HepG2 (cell line): ENCODE results near the gene AIMP2. TPM values are rescaled to one million over a fixed set of nuclear protein-coding genes. Genes with fewer than 3 reads are reported as not detected.

ENCODE experiments used
- ATAD3A ChIP-seq: sonication (generic); formaldehyde crosslinking; IDR thresholded peaks from 2 replicates; pipeline ENCODE4 v1.4.0; 2020; ENCODE audit warnings: missing genetic modification reagents
- FIP1L1 ChIP-seq: fragments of 200-400 bp; formaldehyde crosslinking; IDR thresholded peaks from 2 replicates; pipeline ENCODE4 v1.6.1; 2018; ENCODE audit warnings: low read depth, mild to moderate bottlenecking, low read length, moderate library complexity, borderline replicate concordance; ENCODE audit not compliant: insufficient read depth
- FOXA3 ChIP-seq: IDR thresholded peaks from 2 replicates; pipeline ENCODE4 v1.6.1; 2016; ENCODE audit warnings: missing genetic modification reagents, missing compliant biosample characterization
- FOXK1 ChIP-seq: sonication (generic); formaldehyde crosslinking; IDR thresholded peaks from 2 replicates; pipeline ENCODE4 v1.4.0; 2020; ENCODE audit warnings: low read depth, missing genetic modification reagents, borderline replicate concordance
- NFATC3 ChIP-seq: sonication (generic); formaldehyde crosslinking; IDR thresholded peaks from 2 replicates; pipeline ENCODE4 v1.5.1; 2020; ENCODE audit warnings: mild to moderate bottlenecking, missing genetic modification reagents
- NFE2L1 ChIP-seq: sonication (generic); formaldehyde crosslinking; IDR thresholded peaks from 2 replicates; pipeline ENCODE4 v1.4.0; 2020; ENCODE audit warnings: missing genetic modification reagents, mild to moderate bottlenecking, borderline replicate concordance
- POLR2AphosphoS5 ChIP-seq: IDR thresholded peaks from 2 replicates; pipeline ENCODE4 v1.6.1; 2012; ENCODE audit warnings: low read depth, low read length
- RAD21 ChIP-seq: fragments of 450-650 bp; formaldehyde crosslinking; IDR thresholded peaks from 2 replicates; pipeline ENCODE4 v1.5.0; 2020; ENCODE audit warnings: mild to moderate bottlenecking
- SAFB2 ChIP-seq: sonication (generic); formaldehyde crosslinking; IDR thresholded peaks from 2 replicates; pipeline ENCODE4 v1.5.1; 2020; ENCODE audit warnings: missing genetic modification reagents, low read depth, mild to moderate bottlenecking, borderline replicate concordance
- SAP130 ChIP-seq: IDR thresholded peaks from 2 replicates; pipeline ENCODE4 v1.6.1; 2016; ENCODE audit warnings: low read depth
- ZNF333 ChIP-seq: sonication (generic); formaldehyde crosslinking; IDR thresholded peaks from 2 replicates; pipeline ENCODE4 v1.4.0; 2020; ENCODE audit warnings: mild to moderate bottlenecking, missing genetic modification reagents, borderline replicate concordance
- ZNF546 ChIP-seq: sonication (generic); formaldehyde crosslinking; conservative IDR thresholded peaks from 2 replicates; pipeline ENCODE4 v1.8.1; 2023; ENCODE audit warnings: mild to moderate bottlenecking, missing genetic modification reagents
- ZNF563 ChIP-seq: sonication (generic); formaldehyde crosslinking; IDR thresholded peaks from 2 replicates; pipeline ENCODE4 v1.8.0; 2022; ENCODE audit warnings: mild to moderate bottlenecking, moderate library complexity, missing genetic modification reagents
- ZNF619 ChIP-seq: sonication (generic); formaldehyde crosslinking; IDR thresholded peaks from 2 replicates; pipeline ENCODE4 v1.4.0; 2020; ENCODE audit warnings: mild to moderate bottlenecking, missing genetic modification reagents
- ZNF629 ChIP-seq: sonication (generic); formaldehyde crosslinking; conservative IDR thresholded peaks from 2 replicates; pipeline ENCODE4 v1.5.0; 2020; ENCODE audit warnings: missing genetic modification reagents
- ZNF75D ChIP-seq: sonication (generic); formaldehyde crosslinking; IDR thresholded peaks from 2 replicates; pipeline ENCODE4 v1.8.1; 2023; ENCODE audit warnings: missing genetic modification reagents, mild to moderate bottlenecking, borderline replicate concordance
- ZNF883 ChIP-seq: sonication (generic); formaldehyde crosslinking; IDR thresholded peaks from 2 replicates; pipeline ENCODE4 v1.5.1; 2020; ENCODE audit warnings: mild to moderate bottlenecking, missing genetic modification reagents; ENCODE audit errors: not compliant biosample characterization
- polyA plus RNA-seq, 8 experiments: library from polyadenylated mRNA; depleted of rRNA in 3 of 8; stranded (reverse) in 7 of 8; unstranded in 1 of 8; fragments of >200 nt; fragmentation: Illumina TruSeq in 4 of 8; extraction: Trizol in 4 of 8; gene quantifications; 2 replicates each; pipeline versions ENCODE4 v1.2.1 to v1.2.3, GENCODE V29; 2011 to 2016; ENCODE audit warnings: low read depth in 4 of 8, missing spikeins in 1 of 8, mixed read lengths in 1 of 8; ENCODE audit not compliant: insufficient read depth in 1 of 8
- total RNA-seq, 5 experiments: library from RNA; depleted of rRNA; stranded (reverse); fragments of >200 nt; fragmentation: Illumina TruSeq; extraction: Trizol; gene quantifications; 2 replicates each; pipeline ENCODE4 v1.2.3, GENCODE V29; 2016; ENCODE audit warnings: low read depth in 1 of 5
- TF ChIP-seq, protein P1 (sequence below): sonication (generic); formaldehyde crosslinking; IDR thresholded peaks from 2 replicates; pipeline ENCODE4 v1.4.0; 2020; ENCODE audit warnings: missing genetic modification reagents
- TF ChIP-seq, protein P2 (sequence below): sonication (generic); formaldehyde crosslinking; IDR thresholded peaks from 2 replicates; pipeline ENCODE4 v1.8.0; 2022; ENCODE audit warnings: low read depth, missing genetic modification reagents
- TF ChIP-seq, protein P3 (sequence below): IDR thresholded peaks from 2 replicates; pipeline ENCODE4 v1.6.1; 2018; ENCODE audit warnings: missing genetic modification reagents
- TF ChIP-seq, protein P4 (sequence below): IDR thresholded peaks from 2 replicates; pipeline ENCODE4 v1.6.1; 2012; ENCODE audit warnings: low read length, improper control_type of control experiment

Gene AIMP2
- total and polyA plus RNA-seq, 2 of the 13 experiments (the other 11 are each of a cell fraction or from before 2014, with no cell fraction given): 38.2 to 84.9 TPM

DNA sequence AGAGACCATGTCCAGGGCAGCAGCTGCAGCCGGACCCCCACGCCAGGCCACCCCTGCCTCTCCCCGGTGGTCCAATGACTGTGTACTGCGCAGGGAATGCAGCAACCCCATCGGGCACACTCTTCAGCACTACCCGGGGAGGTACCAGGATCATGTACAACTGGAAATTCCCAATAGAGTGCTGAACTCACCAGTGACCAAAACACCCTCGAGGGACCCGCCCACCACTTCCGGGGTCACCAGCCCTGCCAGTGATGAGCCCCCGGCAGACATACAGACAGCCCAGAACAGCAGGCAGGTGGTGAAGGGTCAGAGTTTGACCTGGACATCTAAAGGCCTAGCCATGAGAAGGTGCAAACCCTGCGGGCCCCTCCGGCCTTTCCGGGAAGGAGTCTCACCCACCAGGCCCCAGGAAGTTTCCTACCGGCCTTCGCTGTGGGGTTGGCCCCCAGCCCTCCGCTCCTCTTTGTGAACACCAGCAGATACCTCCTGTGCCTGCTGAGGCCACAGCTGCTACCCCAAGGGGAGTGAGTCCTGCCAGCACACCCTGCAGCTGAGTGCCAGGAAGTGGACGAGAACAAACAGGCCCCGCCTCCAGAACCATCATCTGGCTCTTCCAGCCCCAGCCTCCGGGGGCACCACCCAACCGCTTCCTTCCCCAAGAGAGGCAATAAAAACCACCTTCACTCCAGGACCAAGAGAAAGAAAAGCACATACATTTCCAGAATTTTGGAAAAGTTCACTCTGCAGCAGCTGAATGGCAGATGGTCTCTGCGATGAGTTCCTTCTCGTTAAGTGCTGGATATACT, 17.1 kb downstream of the AIMP2 start (continued):
- TF ChIP-seq FOXA3 (CRISPR knock-in tag) (no peak), POLR2AphosphoS5 (no peak), FIP1L1 (no peak), ZNF75D (no peak), FOXK1 (no peak), ZNF563 (CRISPR knock-in tag) (no peak), ZNF546 (CRISPR knock-in tag) (no peak), ZNF883 (no peak), NFATC3 (CRISPR knock-in tag) (no peak), SAFB2 (CRISPR knock-in tag) (no peak), ZNF333 (CRISPR knock-in tag) (no peak), ATAD3A (CRISPR knock-in tag) (no peak), NFE2L1 (CRISPR knock-in tag) (no peak), SAP130 (CRISPR knock-in tag) (peak; percentile 56), RAD21 (peak; percentile 67), ZNF619 (no peak), ZNF629 (CRISPR knock-in tag) (no peak)
- TF ChIP-seq, protein P1, sequence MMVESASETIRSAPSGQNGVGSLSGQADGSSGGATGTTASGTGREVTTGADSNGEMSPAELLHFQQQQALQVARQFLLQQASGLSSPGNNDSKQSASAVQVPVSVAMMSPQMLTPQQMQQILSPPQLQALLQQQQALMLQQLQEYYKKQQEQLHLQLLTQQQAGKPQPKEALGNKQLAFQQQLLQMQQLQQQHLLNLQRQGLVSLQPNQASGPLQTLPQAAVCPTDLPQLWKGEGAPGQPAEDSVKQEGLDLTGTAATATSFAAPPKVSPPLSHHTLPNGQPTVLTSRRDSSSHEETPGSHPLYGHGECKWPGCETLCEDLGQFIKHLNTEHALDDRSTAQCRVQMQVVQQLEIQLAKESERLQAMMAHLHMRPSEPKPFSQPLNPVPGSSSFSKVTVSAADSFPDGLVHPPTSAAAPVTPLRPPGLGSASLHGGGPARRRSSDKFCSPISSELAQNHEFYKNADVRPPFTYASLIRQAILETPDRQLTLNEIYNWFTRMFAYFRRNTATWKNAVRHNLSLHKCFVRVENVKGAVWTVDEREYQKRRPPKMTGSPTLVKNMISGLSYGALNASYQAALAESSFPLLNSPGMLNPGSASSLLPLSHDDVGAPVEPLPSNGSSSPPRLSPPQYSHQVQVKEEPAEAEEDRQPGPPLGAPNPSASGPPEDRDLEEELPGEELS: no peak
- TF ChIP-seq, protein P2, sequence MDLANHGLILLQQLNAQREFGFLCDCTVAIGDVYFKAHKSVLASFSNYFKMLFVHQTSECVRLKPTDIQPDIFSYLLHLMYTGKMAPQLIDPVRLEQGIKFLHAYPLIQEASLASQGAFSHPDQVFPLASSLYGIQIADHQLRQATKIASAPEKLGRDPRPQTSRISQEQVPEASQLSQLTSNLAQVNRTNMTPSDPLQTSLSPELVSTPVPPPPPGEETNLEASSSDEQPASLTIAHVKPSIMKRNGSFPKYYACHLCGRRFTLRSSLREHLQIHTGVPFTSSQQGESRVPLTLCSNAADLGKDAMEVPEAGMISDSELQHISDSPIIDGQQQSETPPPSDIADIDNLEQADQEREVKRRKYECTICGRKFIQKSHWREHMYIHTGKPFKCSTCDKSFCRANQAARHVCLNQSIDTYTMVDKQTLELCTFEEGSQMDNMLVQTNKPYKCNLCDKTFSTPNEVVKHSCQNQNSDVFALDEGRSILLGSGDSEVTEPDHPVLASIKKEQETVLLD (CRISPR knock-in tag): no peak
- TF ChIP-seq, protein P3, sequence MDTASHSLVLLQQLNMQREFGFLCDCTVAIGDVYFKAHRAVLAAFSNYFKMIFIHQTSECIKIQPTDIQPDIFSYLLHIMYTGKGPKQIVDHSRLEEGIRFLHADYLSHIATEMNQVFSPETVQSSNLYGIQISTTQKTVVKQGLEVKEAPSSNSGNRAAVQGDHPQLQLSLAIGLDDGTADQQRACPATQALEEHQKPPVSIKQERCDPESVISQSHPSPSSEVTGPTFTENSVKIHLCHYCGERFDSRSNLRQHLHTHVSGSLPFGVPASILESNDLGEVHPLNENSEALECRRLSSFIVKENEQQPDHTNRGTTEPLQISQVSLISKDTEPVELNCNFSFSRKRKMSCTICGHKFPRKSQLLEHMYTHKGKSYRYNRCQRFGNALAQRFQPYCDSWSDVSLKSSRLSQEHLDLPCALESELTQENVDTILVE (CRISPR knock-in tag): no peak
- TF ChIP-seq, protein P4, sequence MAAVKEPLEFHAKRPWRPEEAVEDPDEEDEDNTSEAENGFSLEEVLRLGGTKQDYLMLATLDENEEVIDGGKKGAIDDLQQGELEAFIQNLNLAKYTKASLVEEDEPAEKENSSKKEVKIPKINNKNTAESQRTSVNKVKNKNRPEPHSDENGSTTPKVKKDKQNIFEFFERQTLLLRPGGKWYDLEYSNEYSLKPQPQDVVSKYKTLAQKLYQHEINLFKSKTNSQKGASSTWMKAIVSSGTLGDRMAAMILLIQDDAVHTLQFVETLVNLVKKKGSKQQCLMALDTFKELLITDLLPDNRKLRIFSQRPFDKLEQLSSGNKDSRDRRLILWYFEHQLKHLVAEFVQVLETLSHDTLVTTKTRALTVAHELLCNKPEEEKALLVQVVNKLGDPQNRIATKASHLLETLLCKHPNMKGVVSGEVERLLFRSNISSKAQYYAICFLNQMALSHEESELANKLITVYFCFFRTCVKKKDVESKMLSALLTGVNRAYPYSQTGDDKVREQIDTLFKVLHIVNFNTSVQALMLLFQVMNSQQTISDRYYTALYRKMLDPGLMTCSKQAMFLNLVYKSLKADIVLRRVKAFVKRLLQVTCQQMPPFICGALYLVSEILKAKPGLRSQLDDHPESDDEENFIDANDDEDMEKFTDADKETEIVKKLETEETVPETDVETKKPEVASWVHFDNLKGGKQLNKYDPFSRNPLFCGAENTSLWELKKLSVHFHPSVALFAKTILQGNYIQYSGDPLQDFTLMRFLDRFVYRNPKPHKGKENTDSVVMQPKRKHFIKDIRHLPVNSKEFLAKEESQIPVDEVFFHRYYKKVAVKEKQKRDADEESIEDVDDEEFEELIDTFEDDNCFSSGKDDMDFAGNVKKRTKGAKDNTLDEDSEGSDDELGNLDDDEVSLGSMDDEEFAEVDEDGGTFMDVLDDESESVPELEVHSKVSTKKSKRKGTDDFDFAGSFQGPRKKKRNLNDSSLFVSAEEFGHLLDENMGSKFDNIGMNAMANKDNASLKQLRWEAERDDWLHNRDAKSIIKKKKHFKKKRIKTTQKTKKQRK: no peak
